GM23248 (cell line): ENCODE data around the gene MYH14.

Experiments
- EZH2 ChIP-seq: fragments of 200-600 bp; sonication (generic); IDR thresholded peaks from 2 replicates; pipeline ENCODE4 v1.6.1; 2018; ENCODE audit warnings: antibody characterized with exemption, mild to moderate bottlenecking; ENCODE audit not compliant: insufficient read depth, poor library complexity, severe bottlenecking
- EZH2phosphoT487 ChIP-seq: fragments of 200-600 bp; sonication (generic); IDR thresholded peaks from 2 replicates; pipeline ENCODE4 v1.6.1; 2018; ENCODE audit warnings: antibody characterized with exemption, moderate library complexity, mild to moderate bottlenecking, low read depth; ENCODE audit not compliant: insufficient read depth

DNA sequence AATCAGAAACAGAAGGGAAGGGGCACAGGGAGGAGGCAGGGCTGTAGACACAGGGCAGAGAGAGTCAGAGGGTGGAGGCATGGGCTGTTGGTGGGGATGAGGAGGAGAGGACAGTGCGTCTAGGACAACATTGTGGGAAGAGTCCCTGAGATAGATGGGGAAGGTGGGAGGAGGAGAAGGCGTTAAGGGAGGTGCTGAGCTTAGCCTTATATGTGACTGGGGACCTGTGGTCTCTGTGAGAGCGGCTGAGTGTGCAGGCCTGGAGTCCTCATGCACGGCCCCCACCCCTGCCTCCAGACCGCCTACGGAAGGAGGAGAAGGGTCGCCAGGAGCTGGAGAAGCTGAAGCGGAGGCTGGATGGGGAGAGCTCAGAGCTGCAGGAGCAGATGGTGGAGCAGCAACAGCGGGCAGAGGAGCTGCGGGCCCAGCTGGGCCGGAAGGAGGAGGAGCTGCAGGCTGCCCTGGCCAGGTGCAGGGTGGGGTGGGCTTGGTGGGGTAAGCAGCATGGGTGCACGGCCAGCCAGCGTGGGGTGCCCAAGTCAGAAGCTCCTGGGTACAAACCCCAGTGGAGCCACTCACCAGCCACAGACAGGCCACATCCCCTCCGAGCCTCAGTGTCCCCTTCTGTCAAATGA, 69.0 kb downstream of the MYH14 start:
- TF ChIP-seq EZH2 = no peak
- TF ChIP-seq EZH2phosphoT487 = no peak
